NB4 (cell line): ENCODE data around the gene NUP98.

ENCODE experiments used
- POLR2A ChIP-seq: IDR thresholded peaks from 2 replicates; pipeline ENCODE4 v1.6.1; 2011; ENCODE audit warnings: mild to moderate bottlenecking; ENCODE audit not compliant: insufficient read length; ENCODE audit errors: extremely low read depth
- TF ChIP-seq, protein P1 (sequence below): IDR thresholded peaks from one replicate; pipeline ENCODE4 v1.5.1; 2012; ENCODE audit warnings: low read depth, low read length
- TF ChIP-seq, protein P2 (sequence below): IDR thresholded peaks from 2 replicates; pipeline ENCODE4 v1.6.1; 2011; ENCODE audit warnings: low read depth, low read length

DNA sequence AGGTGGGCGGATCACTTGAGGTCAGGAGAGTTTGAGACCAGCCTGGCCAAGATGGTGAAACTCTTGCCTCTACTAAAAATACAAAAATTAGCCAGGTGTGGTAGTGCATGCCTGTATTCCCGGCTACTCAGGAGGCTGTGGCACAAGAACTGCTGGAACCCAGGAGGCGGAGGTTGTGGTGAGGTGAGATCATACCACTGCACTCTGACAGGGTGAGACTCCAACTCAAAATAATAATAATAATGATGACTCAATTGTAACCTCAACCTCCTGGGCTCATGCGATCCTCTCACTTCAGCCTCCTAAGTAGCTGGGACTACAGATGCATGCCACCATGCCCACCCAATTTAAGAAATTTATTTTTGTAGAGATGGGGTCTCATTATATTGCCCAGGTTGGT, 110.6 kb downstream of the NUP98 start:
- TF ChIP-seq POLR2A, result no peak
- TF ChIP-seq, protein P1, sequence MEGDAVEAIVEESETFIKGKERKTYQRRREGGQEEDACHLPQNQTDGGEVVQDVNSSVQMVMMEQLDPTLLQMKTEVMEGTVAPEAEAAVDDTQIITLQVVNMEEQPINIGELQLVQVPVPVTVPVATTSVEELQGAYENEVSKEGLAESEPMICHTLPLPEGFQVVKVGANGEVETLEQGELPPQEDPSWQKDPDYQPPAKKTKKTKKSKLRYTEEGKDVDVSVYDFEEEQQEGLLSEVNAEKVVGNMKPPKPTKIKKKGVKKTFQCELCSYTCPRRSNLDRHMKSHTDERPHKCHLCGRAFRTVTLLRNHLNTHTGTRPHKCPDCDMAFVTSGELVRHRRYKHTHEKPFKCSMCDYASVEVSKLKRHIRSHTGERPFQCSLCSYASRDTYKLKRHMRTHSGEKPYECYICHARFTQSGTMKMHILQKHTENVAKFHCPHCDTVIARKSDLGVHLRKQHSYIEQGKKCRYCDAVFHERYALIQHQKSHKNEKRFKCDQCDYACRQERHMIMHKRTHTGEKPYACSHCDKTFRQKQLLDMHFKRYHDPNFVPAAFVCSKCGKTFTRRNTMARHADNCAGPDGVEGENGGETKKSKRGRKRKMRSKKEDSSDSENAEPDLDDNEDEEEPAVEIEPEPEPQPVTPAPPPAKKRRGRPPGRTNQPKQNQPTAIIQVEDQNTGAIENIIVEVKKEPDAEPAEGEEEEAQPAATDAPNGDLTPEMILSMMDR, result no peak
- TF ChIP-seq, protein P2, sequence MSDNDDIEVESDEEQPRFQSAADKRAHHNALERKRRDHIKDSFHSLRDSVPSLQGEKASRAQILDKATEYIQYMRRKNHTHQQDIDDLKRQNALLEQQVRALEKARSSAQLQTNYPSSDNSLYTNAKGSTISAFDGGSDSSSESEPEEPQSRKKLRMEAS, result no peak
